GM04504 (cell line): ENCODE results near the gene PKN2.

Experiments used
- DNase-seq: peaks from one replicate; pipeline ENCODE4 v3.0.0-alpha.2; 2012; ENCODE audit warnings: low read depth

PKN2 gene

DNA sequence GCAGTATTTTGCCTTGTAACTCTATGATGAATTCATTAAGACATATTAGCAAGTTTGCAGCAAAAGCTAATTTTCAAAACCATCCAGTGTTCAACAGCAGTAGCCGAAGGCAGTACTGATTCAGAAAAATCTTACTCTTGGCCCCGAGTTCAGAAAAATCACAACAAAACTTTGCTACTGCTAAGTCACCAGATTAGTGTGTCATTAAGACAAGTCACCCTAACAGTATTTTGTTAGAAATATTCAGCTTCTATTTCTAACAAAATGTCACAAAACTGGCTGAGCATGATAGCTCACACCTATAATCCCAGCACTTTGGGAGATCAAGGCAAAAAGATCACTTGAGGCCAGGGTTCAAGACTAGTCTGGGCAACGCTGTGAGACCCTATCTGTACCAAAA, 199.1 kb downstream of the PKN2 start:
- DNase-seq: no peak
